SK-N-MC (cell line): Measurements from ENCODE around the gene BRICD5.
"Not testable (repeated sequence)": the region's sequence is repeated elsewhere in the genome, so short reads cannot be mapped to it uniquely, and the experiment has no call there.

Source experiments
- DNase-seq: peaks from one replicate; pipeline ENCODE4 v3.0.0-alpha.2; 2011; ENCODE audit warnings: low read depth, low spot score
- H3K27ac ChIP-seq: fragments of 200-600 bp; sonication (generic); 2 replicates; pipeline ENCODE4 v1.5.1; 2016; ENCODE audit warnings: mixed run types
- H3K36me3 ChIP-seq: fragments of 200-600 bp; sonication (generic); 2 replicates; pipeline ENCODE4 v1.6.1; 2017; ENCODE audit warnings: antibody characterized with exemption, low read length, mixed read lengths; ENCODE audit not compliant: insufficient read depth
- H3K4me3 ChIP-seq: fragments of 200-600 bp; sonication (generic); 2 replicates; pipeline ENCODE4 v1.5.1; 2016
- H3K9ac ChIP-seq: fragments of 200-600 bp; sonication (generic); 2 replicates; pipeline ENCODE4 v1.8.0; 2017; ENCODE audit warnings: mixed run types, mixed read lengths; ENCODE audit not compliant: insufficient read length
- H3K9me3 ChIP-seq: fragments of 200-600 bp; sonication (generic); 2 replicates; pipeline ENCODE4 v1.6.1; 2017; ENCODE audit warnings: low read depth, mild to moderate bottlenecking, antibody characterized with exemption, low read length, moderate library complexity, mixed read lengths
- EZH2 ChIP-seq: fragments of 200-600 bp; sonication (generic); IDR thresholded peaks from one replicate; pipeline ENCODE4 v1.6.1; 2017; ENCODE audit warnings: antibody characterized with exemption
- FOXP2 ChIP-seq: optimal IDR thresholded peaks from 2 replicates; pipeline ENCODE3; 2011; ENCODE audit warnings: mild to moderate bottlenecking, moderate library complexity; ENCODE audit not compliant: insufficient read depth; ENCODE audit errors: extremely low read length, control extremely low read depth
- POLR2AphosphoS5 ChIP-seq: IDR thresholded peaks from 2 replicates; pipeline ENCODE4 v1.6.1; 2012; ENCODE audit warnings: mild to moderate bottlenecking, low read depth, low read length, borderline replicate concordance

The BRICD5 gene

GRCh38 chr16:2210386-2211365, at the start of gene BRICD5:
BRICD5 (minus strand) TSS chr16:2210863; CDS start chr16:2210833, 30 bp downstream.
- Histone ChIP-seq H3K36me3 (peaks cover 25% of the 10 kb centered on the region; the same call in 1 of the 2 replicates), H3K4me3 (no peak within 1 kb of the TSS), H3K9ac (no peak within 1 kb of the TSS), H3K27ac (no peak within 1 kb of the TSS), H3K9me3 (no peaks in the 10 kb centered on the region)
- DNase-seq = no peak
- no peak for TF ChIP-seq FOXP2
- no peak for TF ChIP-seq POLR2AphosphoS5
- no peak for TF ChIP-seq EZH2

GRCh38 chr16:2260250-2260649, 49.6 kb upstream of the BRICD5 start:
- no peak for DNase-seq
- Histone ChIP-seq H3K9ac (no peak overlapping the region), H3K36me3 (peaks cover 99% of the 10 kb centered on the region), H3K4me3 (no peak overlapping the region), H3K9me3 (no peaks in the 10 kb centered on the region), H3K27ac (no peak overlapping the region)
- TF ChIP-seq FOXP2 = no peak

GRCh38 chr16:2258530-2258929, 47.9 kb upstream of the BRICD5 start:
- H3K36me3 ChIP-seq = peaks cover 100% of the 10 kb centered on the region
- not testable (repeated sequence) for H3K9ac ChIP-seq, H3K27ac ChIP-seq, DNase-seq, H3K4me3 ChIP-seq, H3K9me3 ChIP-seq

GRCh38 chr16:2257726-2258125, 47.1 kb upstream of the BRICD5 start:
- no peaks in the 10 kb centered on the region for H3K9me3 ChIP-seq
- 0 out of 2 replicates have a peak overlapping the region, but pooled peaks have one; percentile 25 for H3K27ac ChIP-seq
- DNase-seq = no peak
- H3K36me3 ChIP-seq = peaks cover 100% of the 10 kb centered on the region
- H3K9ac ChIP-seq = no peak overlapping the region
- TF ChIP-seq POLR2AphosphoS5 (no peak), EZH2 (no peak), FOXP2 (no peak)
- H3K4me3 ChIP-seq = no peak overlapping the region

- no peak overlapping the region for H3K4me3 ChIP-seq
- peaks cover 100% of the 10 kb centered on the region for H3K36me3 ChIP-seq
- H3K27ac ChIP-seq = no peak overlapping the region
- TF ChIP-seq POLR2AphosphoS5 (no peak), FOXP2 (no peak), EZH2 (no peak)
- H3K9me3 ChIP-seq = no peaks in the 10 kb centered on the region
- DNase-seq = no peak
- H3K9ac ChIP-seq = no peak overlapping the region
Observed at GRCh38 chr16:2256531-2257140, 46.0 kb upstream of the BRICD5 start.

- TF ChIP-seq EZH2 = no peak
- no peak for TF ChIP-seq FOXP2
- TF ChIP-seq POLR2AphosphoS5 = no peak
- Histone ChIP-seq H3K4me3 (no peak overlapping the region), H3K9ac (no peak overlapping the region), H3K36me3 (peaks cover 78% of the 10 kb centered on the region), H3K9me3 (no peaks in the 10 kb centered on the region), H3K27ac (no peak overlapping the region)
- no peak for DNase-seq
Observed at GRCh38 chr16:2253293-2253692, 42.6 kb upstream of the BRICD5 start.

- Histone ChIP-seq H3K9me3 (no peaks in the 10 kb centered on the region), H3K27ac (no peak overlapping the region), H3K4me3 (no peak overlapping the region), H3K36me3 (peaks cover 73% of the 10 kb centered on the region), H3K9ac (no peak overlapping the region)
- no peak for DNase-seq
- no peak for TF ChIP-seq FOXP2
- no peak for TF ChIP-seq EZH2
- no peak for TF ChIP-seq POLR2AphosphoS5
Observed at GRCh38 chr16:2252806-2253148, 42.1 kb upstream of the BRICD5 start.

GRCh38 chr16:2251296-2252111, 40.8 kb upstream of the BRICD5 start, which contains the start of gene ECI1:
ECI1 (minus strand) TSS chr16:2251587; CDS start chr16:2251566, 21 bp downstream.
- Histone ChIP-seq H3K27ac (peak within 1 kb of the TSS; percentile 31; the same call in 1 of the 2 replicates), H3K4me3 (no peak within 1 kb of the TSS), H3K9me3 (no peaks in the 10 kb centered on the region), H3K36me3 (peaks cover 64% of the 10 kb centered on the region), H3K9ac (no peak within 1 kb of the TSS)
- DNase-seq = no peak
- TF ChIP-seq POLR2AphosphoS5 (peak; percentile 65), EZH2 (no peak)
